ENCODE data around the gene HEATR3. TPM values are rescaled to one million over a fixed set of nuclear protein-coding genes. Genes with fewer than 3 reads are reported as not detected.

HEATR3 gene
- total RNA-seq, 1 donor from 2014 or later: 16.7 TPM

- no peak for TF ChIP-seq CTCF (conservative IDR thresholded peaks at IDR 0.05)
- Mint-ChIP-seq H3K36me3 (peaks cover 12% of the 10 kb centered on the region), H3K9me3 (no peaks in the 10 kb centered on the region), H3K4me3 (no peak overlapping the region), H3K27me3 (no peaks in the 10 kb centered on the region), H3K27ac (no peak overlapping the region), H3K4me1 (ENCODE audit: unreplicated experiment) (peaks cover 15% of the 10 kb centered on the region)
- DNase-seq (ENCODE audit: extremely low spot score, unreplicated experiment): no peak
Observed at GRCh38 chr16:50072730-50073129, 7.0 kb downstream of the HEATR3 start.

GRCh38 chr16:50079397-50080140 lies 13.8 kb downstream of the HEATR3 start:
- Mint-ChIP-seq H3K27me3 (no peaks in the 10 kb centered on the region), H3K36me3 (peaks cover 31% of the 10 kb centered on the region), H3K9me3 (no peaks in the 10 kb centered on the region), H3K4me3 (no peak overlapping the region), H3K4me1 (ENCODE audit: unreplicated experiment) (no peaks in the 10 kb centered on the region), H3K27ac (no peak overlapping the region)
- TF ChIP-seq CTCF (conservative IDR thresholded peaks at IDR 0.05): no peak
- no peak for DNase-seq (ENCODE audit: extremely low spot score, unreplicated experiment)

GRCh38 chr16:50081428-50082018 lies 15.8 kb downstream of the HEATR3 start:
- H3K27me3 Mint-ChIP-seq: no peaks in the 10 kb centered on the region
- no peak for DNase-seq (ENCODE audit: extremely low spot score, unreplicated experiment)
- no peaks in the 10 kb centered on the region for H3K4me1 Mint-ChIP-seq (ENCODE audit: unreplicated experiment)
- H3K9me3 Mint-ChIP-seq: no peaks in the 10 kb centered on the region
- TF ChIP-seq CTCF (conservative IDR thresholded peaks at IDR 0.05): no peak
- H3K4me3 Mint-ChIP-seq: no peak overlapping the region
- peaks cover 29% of the 10 kb centered on the region for H3K36me3 Mint-ChIP-seq
- no peak overlapping the region for H3K27ac Mint-ChIP-seq

GRCh38 chr16:50083996-50084395 lies 18.2 kb downstream of the HEATR3 start:
- no peak for DNase-seq (ENCODE audit: extremely low spot score, unreplicated experiment)
- Mint-ChIP-seq H3K4me1 (ENCODE audit: unreplicated experiment) (no peaks in the 10 kb centered on the region), H3K27ac (no peak overlapping the region), H3K4me3 (no peak overlapping the region), H3K36me3 (peaks cover 26% of the 10 kb centered on the region), H3K9me3 (no peaks in the 10 kb centered on the region), H3K27me3 (no peaks in the 10 kb centered on the region)
- TF ChIP-seq CTCF (conservative IDR thresholded peaks at IDR 0.05): no peak

GRCh38 chr16:50086176-50086575 lies 20.4 kb downstream of the HEATR3 start:
- no peak for DNase-seq (ENCODE audit: extremely low spot score, unreplicated experiment)
- H3K4me3 Mint-ChIP-seq: no peak overlapping the region
- H3K9me3 Mint-ChIP-seq: no peaks in the 10 kb centered on the region
- H3K27me3 Mint-ChIP-seq: no peaks in the 10 kb centered on the region
- no peak overlapping the region for H3K27ac Mint-ChIP-seq
- TF ChIP-seq CTCF (conservative IDR thresholded peaks at IDR 0.05): no peak
- H3K4me1 Mint-ChIP-seq (ENCODE audit: unreplicated experiment): no peaks in the 10 kb centered on the region
- H3K36me3 Mint-ChIP-seq: peaks cover 25% of the 10 kb centered on the region
